Mesenchymal stem cell (in vitro differentiated cells and primary cell): Measurements from ENCODE around the gene TRMO.
A peak's percentile ranks its signal among the peaks of the same experiment; 100 is the strongest.

ENCODE experiments used
- DNase-seq: peaks from one replicate; pipeline ENCODE4 v3.0.0-alpha.2; 2013
- H2AFZ ChIP-seq: one replicate; pipeline ENCODE4 v1.6.1; 2013; ENCODE audit warnings: low read depth, mild to moderate bottlenecking, control low read depth, inconsistent platforms, low read length, moderate library complexity
- H2AK5ac ChIP-seq: 2 replicates; pipeline ENCODE4 v1.6.1; 2013; ENCODE audit warnings: low read length, moderate library complexity, mild to moderate bottlenecking, inconsistent platforms; ENCODE audit not compliant: severe bottlenecking
- H2BK120ac ChIP-seq: one replicate; pipeline ENCODE4 v1.6.1; 2013; ENCODE audit warnings: low read depth, mild to moderate bottlenecking, inconsistent platforms, low read length, moderate library complexity
- H2BK12ac ChIP-seq, 2 experiments: one replicate each; pipeline ENCODE4 v1.6.1; 2013; ENCODE audit warnings: inconsistent platforms in 2 of 2, low read length in 2 of 2, mild to moderate bottlenecking in 2 of 2, moderate library complexity in 2 of 2, control low read depth in 1 of 2
- H2BK15ac ChIP-seq: one replicate; pipeline ENCODE4 v1.6.1; 2013; ENCODE audit warnings: mild to moderate bottlenecking, low read depth, inconsistent platforms; ENCODE audit not compliant: poor library complexity, severe bottlenecking
- H2BK5ac ChIP-seq: 2 replicates; pipeline ENCODE4 v1.6.1; 2013; ENCODE audit warnings: low read depth, mild to moderate bottlenecking, low read length, control low read depth, inconsistent platforms; ENCODE audit not compliant: poor library complexity, severe bottlenecking
- H3K14ac ChIP-seq, 2 experiments: one replicate each; pipeline ENCODE4 v1.6.1; 2013; ENCODE audit warnings: inconsistent platforms in 2 of 2, low read length in 2 of 2, control low read depth in 1 of 2, mild to moderate bottlenecking in 1 of 2, moderate library complexity in 1 of 2
- H3K18ac ChIP-seq, 2 experiments: one replicate each; pipeline ENCODE4 v1.6.1; 2013; ENCODE audit warnings: inconsistent platforms in 2 of 2, low read length in 2 of 2, control low read depth in 1 of 2, low read depth in 1 of 2, mild to moderate bottlenecking in 1 of 2
- H3K23ac ChIP-seq, 2 experiments: one replicate each; pipeline ENCODE4 v1.6.1; 2013; ENCODE audit warnings: inconsistent platforms in 2 of 2, low read length in 2 of 2, mild to moderate bottlenecking in 2 of 2, moderate library complexity in 2 of 2, control low read depth in 1 of 2
- H3K27ac ChIP-seq: 2 replicates; pipeline ENCODE4 v1.5.1; 2013; ENCODE audit warnings: mild to moderate bottlenecking, moderate library complexity, low read length, control low read depth, inconsistent platforms; ENCODE audit not compliant: poor library complexity, severe bottlenecking
- H3K27me3 ChIP-seq, 2 experiments: 2 replicates each; pipeline versions ENCODE4 v1.6.1 to v1.7.0; 2013; ENCODE audit warnings: low read length in 2 of 2, mild to moderate bottlenecking in 2 of 2, moderate library complexity in 2 of 2, control low read depth in 1 of 2, inconsistent platforms in 1 of 2; ENCODE audit not compliant: control insufficient read depth in 1 of 2, insufficient read depth in 1 of 2
- H3K36me3 ChIP-seq, 2 experiments: 2 replicates each; pipeline versions ENCODE4 v1.6.1 to v1.7.0; 2013; ENCODE audit warnings: low read length in 2 of 2, control low read depth in 1 of 2, inconsistent platforms in 1 of 2, low read depth in 1 of 2, mild to moderate bottlenecking in 1 of 2; ENCODE audit not compliant: insufficient read depth in 2 of 2, control insufficient read depth in 1 of 2
- H3K4ac ChIP-seq, 2 experiments: one replicate each; pipeline ENCODE4 v1.6.1; 2013; ENCODE audit warnings: inconsistent platforms in 2 of 2, low read length in 2 of 2, mild to moderate bottlenecking in 2 of 2, moderate library complexity in 2 of 2, control low read depth in 1 of 2, low read depth in 1 of 2
- H3K4me1 ChIP-seq: 2 replicates; pipeline ENCODE4 v1.6.1; 2013; ENCODE audit warnings: low read depth, low read length, control low read depth; ENCODE audit not compliant: control insufficient read depth, insufficient read depth
- H3K4me2 ChIP-seq: 2 replicates; pipeline ENCODE4 v1.6.1; 2013; ENCODE audit warnings: low read length, mild to moderate bottlenecking, inconsistent platforms; ENCODE audit not compliant: poor library complexity, severe bottlenecking
- H3K4me3 ChIP-seq, 2 experiments: 2 replicates each; pipeline versions ENCODE4 v1.5.1 to v1.7.0; 2013; ENCODE audit warnings: low read length in 2 of 2, mild to moderate bottlenecking in 2 of 2, control low read depth in 1 of 2, low read depth in 1 of 2; ENCODE audit not compliant: insufficient read depth in 1 of 2
- H3K79me1 ChIP-seq: replicated peaks from 2 replicates; pipeline ENCODE4 v1.6.1; 2013; ENCODE audit warnings: mild to moderate bottlenecking, control low read depth, low read length, inconsistent platforms; ENCODE audit not compliant: poor library complexity, severe bottlenecking
- H3K9ac ChIP-seq: 2 replicates; pipeline ENCODE4 v1.7.0; 2013; ENCODE audit warnings: mild to moderate bottlenecking, low read length, moderate library complexity
- H3K9me3 ChIP-seq: 2 replicates; pipeline ENCODE4 v1.7.0; 2013; ENCODE audit warnings: mild to moderate bottlenecking, low read length; ENCODE audit not compliant: control insufficient read depth
- H4K8ac ChIP-seq: one replicate; pipeline ENCODE4 v1.6.1; 2013; ENCODE audit warnings: inconsistent platforms, mild to moderate bottlenecking, low read length, moderate library complexity
- H4K91ac ChIP-seq: one replicate; pipeline ENCODE4 v1.6.1; 2013; ENCODE audit warnings: mild to moderate bottlenecking, low read length, inconsistent platforms
- WGBS: methylation state at CpG from one replicate; pipeline ENCODE4 v1.1.7; 2013; ENCODE audit warnings: mixed read lengths; 5-methylcytosine and 5-hydroxymethylcytosine counted together

TRMO gene

DNA sequence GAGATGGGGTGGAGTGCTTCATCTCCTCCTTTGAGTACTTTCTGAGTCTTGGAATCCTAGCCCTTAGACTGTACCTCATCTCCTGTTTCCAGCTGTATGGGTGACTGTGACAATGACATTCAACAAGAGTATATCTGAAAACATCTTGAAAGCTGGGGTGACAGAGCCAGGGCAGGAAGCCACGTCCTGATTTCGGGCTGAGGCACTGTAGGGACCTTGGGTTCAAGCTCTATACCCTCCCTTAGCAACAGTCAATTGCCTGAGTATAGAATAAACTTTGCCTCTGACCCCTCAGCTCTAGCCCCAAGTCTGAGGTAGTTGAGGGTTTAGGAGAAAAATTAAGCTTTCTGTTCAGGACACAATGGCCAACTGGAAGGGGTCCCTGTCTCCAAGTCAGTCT is 63.0 kb downstream of the TRMO start:
- WGBS: 0% methylated on average over 2 of the region's 2 CpGs
- no peaks in the 10 kb centered on the region for H3K79me1 ChIP-seq
- H3K36me3 ChIP-seq: peaks cover 0 to 3% of the 10 kb centered on the region in 2 experiments
- no peak overlapping the region for H2BK12ac ChIP-seq
- H2AK5ac ChIP-seq: no peak overlapping the region
- no peak overlapping the region for H3K9ac ChIP-seq
- H2AFZ ChIP-seq: no peak overlapping the region
- no peak overlapping the region for H3K4me3 ChIP-seq
- H3K9me3 ChIP-seq: peaks cover 12% of the 10 kb centered on the region
- peaks cover 8% of the 10 kb centered on the region for H3K4me1 ChIP-seq
- no peak overlapping the region for H3K4me2 ChIP-seq
- H2BK5ac ChIP-seq: no peak overlapping the region
- no peak overlapping the region for H2BK120ac ChIP-seq
- no peak overlapping the region for H4K91ac ChIP-seq
- no peak overlapping the region for H2BK15ac ChIP-seq
- peaks cover 88 to 97% of the 10 kb centered on the region in 2 experiments for H3K27me3 ChIP-seq
- no peak overlapping the region for H3K14ac ChIP-seq
- H3K23ac ChIP-seq: no peak overlapping the region
- DNase-seq: no peak
- no peak overlapping the region for H3K18ac ChIP-seq
- H3K4ac ChIP-seq: no peak overlapping the region
- H4K8ac ChIP-seq: no peak overlapping the region
- no peak overlapping the region for H3K27ac ChIP-seq

GRCh38 chr9:97858826-97859225 is 63.5 kb downstream of the TRMO start:
- H3K9ac ChIP-seq: no peak overlapping the region
- no peak overlapping the region for H4K8ac ChIP-seq
- H4K91ac ChIP-seq: no peak overlapping the region
- H3K27ac ChIP-seq: no peak overlapping the region
- peaks cover 11% of the 10 kb centered on the region for H3K4me1 ChIP-seq
- H3K4ac ChIP-seq: no peak overlapping the region
- H2BK5ac ChIP-seq: no peak overlapping the region
- no peak overlapping the region for H3K23ac ChIP-seq
- no peak overlapping the region for H2BK15ac ChIP-seq
- no peak overlapping the region for H3K4me2 ChIP-seq
- peaks cover 10% of the 10 kb centered on the region for H3K9me3 ChIP-seq
- H2AK5ac ChIP-seq: no peak overlapping the region
- peaks cover 0 to 3% of the 10 kb centered on the region in 2 experiments for H3K36me3 ChIP-seq
- DNase-seq: no peak
- no peak overlapping the region for H2BK12ac ChIP-seq
- H3K4me3 ChIP-seq: no peak overlapping the region
- H3K14ac ChIP-seq: no peak overlapping the region
- H3K79me1 ChIP-seq: no peaks in the 10 kb centered on the region
- no peak overlapping the region for H3K18ac ChIP-seq
- WGBS: 17% methylated on average over 1 of the region's 1 CpG
- H2AFZ ChIP-seq: no peak overlapping the region
- H3K27me3 ChIP-seq: peaks cover 86 to 94% of the 10 kb centered on the region in 2 experiments
- no peak overlapping the region for H2BK120ac ChIP-seq

GRCh38 chr9:97858393-97858713 is 63.9 kb downstream of the TRMO start:
- H3K4me3 ChIP-seq: peak overlapping the region in 1 of 2 experiments; percentile 41
- H3K9ac ChIP-seq: no peak overlapping the region
- no peak overlapping the region for H2BK5ac ChIP-seq
- H3K4me1 ChIP-seq: peaks cover 16% of the 10 kb centered on the region
- no peak overlapping the region for H3K14ac ChIP-seq
- H2BK120ac ChIP-seq: no peak overlapping the region
- H4K8ac ChIP-seq: no peak overlapping the region
- WGBS: 4% methylated on average over 3 of the region's 6 CpGs
- H3K27ac ChIP-seq: no peak overlapping the region
- no peak for DNase-seq
- peaks cover 0 to 3% of the 10 kb centered on the region in 2 experiments for H3K36me3 ChIP-seq
- H4K91ac ChIP-seq: no peak overlapping the region
- no peak overlapping the region for H2BK12ac ChIP-seq
- H3K27me3 ChIP-seq: peaks cover 85 to 93% of the 10 kb centered on the region in 2 experiments
- peaks cover 7% of the 10 kb centered on the region for H3K9me3 ChIP-seq
- H3K4ac ChIP-seq: no peak overlapping the region
- H2AK5ac ChIP-seq: no peak overlapping the region
- no peak overlapping the region for H2AFZ ChIP-seq
- no peaks in the 10 kb centered on the region for H3K79me1 ChIP-seq
- H2BK15ac ChIP-seq: no peak overlapping the region
- no peak overlapping the region for H3K18ac ChIP-seq
- peak overlapping the region in 1 of 2 experiments; percentile 81 for H3K23ac ChIP-seq
- peak overlapping the region; percentile 18 for H3K4me2 ChIP-seq

DNA sequence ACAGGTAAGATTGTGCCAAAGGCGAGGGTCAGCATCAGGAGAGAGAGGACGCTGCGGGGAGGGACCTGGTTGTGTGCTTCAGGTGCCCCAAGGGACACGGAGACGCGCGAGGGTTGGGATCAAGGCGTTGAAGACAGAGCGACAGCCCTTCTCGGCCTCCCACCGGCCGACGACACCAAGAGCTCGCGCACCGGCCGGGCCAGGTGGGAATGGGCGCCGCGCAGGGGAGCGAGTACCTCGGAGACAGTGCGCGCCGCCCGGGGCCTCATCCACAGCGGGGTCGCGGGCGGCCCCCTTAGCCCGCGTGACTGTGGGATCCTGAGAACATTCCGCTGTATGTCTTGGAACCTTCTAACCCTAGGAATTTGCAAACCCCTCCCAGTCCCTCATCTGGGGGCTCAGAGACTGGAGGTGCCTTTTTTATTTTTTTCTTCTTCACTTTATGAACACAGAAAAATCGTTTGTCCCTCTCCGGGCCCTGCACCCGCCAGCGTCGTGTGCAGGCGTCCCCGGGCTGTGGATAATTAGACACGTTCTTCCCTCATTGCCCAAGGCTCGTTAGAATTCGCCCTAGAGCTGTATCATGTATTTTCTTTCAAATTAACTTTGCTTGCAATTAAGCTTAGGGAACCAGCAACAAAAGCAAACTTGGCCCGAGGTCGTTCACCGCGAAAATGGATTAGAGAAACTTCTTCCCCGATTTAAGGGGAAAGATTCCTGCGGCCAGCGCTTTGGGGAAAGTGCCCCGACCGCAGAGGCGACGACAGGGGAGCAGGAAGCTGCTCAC is 64.5 kb downstream of the TRMO start:
- Histone ChIP-seq H3K9me3 (peaks cover 7% of the 10 kb centered on the region), H3K4ac (no peak overlapping the region), H3K9ac (no peak overlapping the region), H3K23ac (peak overlapping the region in 1 of 2 experiments; percentile 81), H2AFZ (no peak overlapping the region), H3K4me3 (peak overlapping the region in 1 of 2 experiments; percentile 41), H2BK12ac (no peak overlapping the region), H2BK15ac (no peak overlapping the region), H3K18ac (no peak overlapping the region), H2BK5ac (no peak overlapping the region), H3K79me1 (no peaks in the 10 kb centered on the region), H3K36me3 (peaks cover 0 to 3% of the 10 kb centered on the region in 2 experiments), H4K8ac (no peak overlapping the region), H2AK5ac (no peak overlapping the region), H2BK120ac (no peak overlapping the region), H4K91ac (no peak overlapping the region), H3K4me1 (peaks cover 21% of the 10 kb centered on the region), H3K14ac (no peak overlapping the region), H3K27ac (no peak overlapping the region), H3K27me3 (peaks cover 83 to 91% of the 10 kb centered on the region in 2 experiments), H3K4me2 (peak overlapping the region; percentile 18)
- WGBS: 3% methylated on average over 54 of the region's 54 CpGs
- DNase-seq: no peak
